ENCODE data around the gene ARHGAP10.
"Not testable (repeated sequence)": the region's sequence is repeated elsewhere in the genome, so short reads cannot be mapped to it uniquely, and the experiment has no call there.

The ARHGAP10 gene

DNA sequence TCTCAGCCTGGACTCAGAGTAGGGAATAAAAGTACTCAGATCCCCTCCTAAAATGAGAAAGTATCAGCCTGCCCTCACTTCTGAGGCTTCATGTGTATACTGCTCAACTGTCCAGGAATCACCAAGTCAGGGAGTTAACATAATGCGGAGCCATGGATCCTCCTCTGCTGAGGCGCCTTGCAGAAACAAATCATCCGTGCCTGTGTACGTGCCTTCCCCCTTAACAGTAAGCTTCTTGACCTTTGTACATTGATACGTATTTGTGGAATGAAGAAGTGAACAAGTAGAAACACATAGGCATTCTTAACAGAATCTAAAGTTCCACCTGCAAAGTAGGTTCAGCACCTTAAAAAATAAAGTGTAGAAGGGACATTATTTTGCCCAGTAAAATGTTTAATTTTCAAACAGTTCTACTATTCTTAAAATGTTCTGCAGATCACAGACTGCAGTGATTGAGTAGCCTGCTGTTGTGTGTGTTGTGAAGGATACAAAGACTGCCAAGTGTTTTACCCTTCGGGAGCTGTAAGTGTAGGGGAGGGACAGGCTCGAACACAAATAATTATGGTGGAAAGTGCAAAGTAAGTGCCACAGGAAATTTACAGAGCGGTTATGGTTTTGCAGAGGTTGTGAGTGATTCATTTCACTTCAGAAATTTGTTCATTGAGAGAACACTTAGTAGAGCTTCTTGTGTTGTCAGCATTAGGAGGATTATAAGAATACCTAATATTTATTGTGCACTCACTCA is 61.9 kb downstream of the ARHGAP10 start:
- Mint-ChIP-seq H3K36me3 (ENCODE audit: low read depth) (peaks cover 14% of the 10 kb centered on the region), H3K27ac (peak overlapping the region; percentile 92), H3K4me1 (peaks cover 47% of the 10 kb centered on the region), H3K9me3 (no peaks in the 10 kb centered on the region), H3K27me3 (ENCODE audit: low read depth, poor library complexity) (no peaks in the 10 kb centered on the region), H3K4me3 (no peak overlapping the region)
- TF ChIP-seq, protein P1, sequence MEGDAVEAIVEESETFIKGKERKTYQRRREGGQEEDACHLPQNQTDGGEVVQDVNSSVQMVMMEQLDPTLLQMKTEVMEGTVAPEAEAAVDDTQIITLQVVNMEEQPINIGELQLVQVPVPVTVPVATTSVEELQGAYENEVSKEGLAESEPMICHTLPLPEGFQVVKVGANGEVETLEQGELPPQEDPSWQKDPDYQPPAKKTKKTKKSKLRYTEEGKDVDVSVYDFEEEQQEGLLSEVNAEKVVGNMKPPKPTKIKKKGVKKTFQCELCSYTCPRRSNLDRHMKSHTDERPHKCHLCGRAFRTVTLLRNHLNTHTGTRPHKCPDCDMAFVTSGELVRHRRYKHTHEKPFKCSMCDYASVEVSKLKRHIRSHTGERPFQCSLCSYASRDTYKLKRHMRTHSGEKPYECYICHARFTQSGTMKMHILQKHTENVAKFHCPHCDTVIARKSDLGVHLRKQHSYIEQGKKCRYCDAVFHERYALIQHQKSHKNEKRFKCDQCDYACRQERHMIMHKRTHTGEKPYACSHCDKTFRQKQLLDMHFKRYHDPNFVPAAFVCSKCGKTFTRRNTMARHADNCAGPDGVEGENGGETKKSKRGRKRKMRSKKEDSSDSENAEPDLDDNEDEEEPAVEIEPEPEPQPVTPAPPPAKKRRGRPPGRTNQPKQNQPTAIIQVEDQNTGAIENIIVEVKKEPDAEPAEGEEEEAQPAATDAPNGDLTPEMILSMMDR (IDR thresholded peaks at IDR 0.05) = no peak
- DNase-seq = no peak

DNA sequence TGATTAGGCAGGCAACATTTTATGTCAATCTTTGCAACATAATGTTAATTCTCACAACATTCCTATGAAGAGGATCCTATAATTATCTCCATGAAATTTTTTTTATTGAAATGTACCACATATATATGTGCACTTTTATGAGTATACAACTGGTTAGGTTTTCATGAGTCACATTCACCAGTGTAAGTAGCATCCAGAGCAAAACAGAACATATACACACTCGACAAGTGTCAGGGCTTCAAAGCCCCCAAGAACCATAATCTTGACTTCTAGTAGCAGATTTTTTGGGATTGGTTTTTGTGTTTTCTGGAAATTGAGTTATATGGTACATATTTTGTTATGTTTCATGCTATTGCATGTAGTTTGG is 62.4 kb downstream of the ARHGAP10 start:
- no peak for DNase-seq
- H3K4me3 Mint-ChIP-seq = no peak overlapping the region
- H3K4me1 Mint-ChIP-seq = peaks cover 47% of the 10 kb centered on the region
- TF ChIP-seq, protein P1 (IDR thresholded peaks at IDR 0.05) = no peak
- no peaks in the 10 kb centered on the region for H3K27me3 Mint-ChIP-seq (ENCODE audit: low read depth, poor library complexity)
- no peak overlapping the region for H3K27ac Mint-ChIP-seq
- peaks cover 16% of the 10 kb centered on the region for H3K36me3 Mint-ChIP-seq (ENCODE audit: low read depth)
- H3K9me3 Mint-ChIP-seq = no peaks in the 10 kb centered on the region

DNA sequence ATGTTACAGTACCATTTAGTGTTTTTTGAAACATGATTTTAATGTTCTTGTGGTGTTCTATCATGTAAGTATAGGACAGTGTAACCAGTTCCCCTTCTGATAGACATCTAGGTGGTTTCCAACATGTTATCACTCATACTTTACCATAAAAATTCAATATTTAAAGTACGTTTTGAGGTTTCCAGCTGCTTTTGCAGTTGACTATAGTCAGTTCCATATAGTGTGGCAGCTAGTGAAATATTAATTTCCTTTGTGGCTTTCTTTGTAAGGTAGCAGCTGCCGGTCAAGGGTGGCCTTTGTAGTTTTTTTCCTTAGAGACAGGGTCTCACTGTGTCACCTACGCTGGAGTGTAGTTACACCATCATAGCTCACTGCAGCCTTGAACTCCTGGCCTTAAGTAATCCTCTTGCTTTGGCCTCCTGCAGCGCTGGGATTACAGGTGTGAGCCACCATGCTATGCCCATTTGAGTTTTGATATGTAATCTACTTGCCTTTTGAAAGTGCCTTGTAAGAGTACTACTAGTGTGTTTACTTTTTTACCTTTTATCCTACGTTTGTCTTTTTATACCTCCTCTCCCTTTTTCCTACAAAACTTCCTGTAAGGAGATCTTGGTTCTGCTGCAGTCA is 63.0 kb downstream of the ARHGAP10 start:
- Mint-ChIP-seq H3K4me3 (no peak overlapping the region), H3K9me3 (no peaks in the 10 kb centered on the region), H3K36me3 (ENCODE audit: low read depth) (peaks cover 22% of the 10 kb centered on the region), H3K27ac (no peak overlapping the region), H3K4me1 (peaks cover 53% of the 10 kb centered on the region), H3K27me3 (ENCODE audit: low read depth, poor library complexity) (no peaks in the 10 kb centered on the region)
- DNase-seq = no peak
- TF ChIP-seq, protein P1 (IDR thresholded peaks at IDR 0.05) = no peak

DNA sequence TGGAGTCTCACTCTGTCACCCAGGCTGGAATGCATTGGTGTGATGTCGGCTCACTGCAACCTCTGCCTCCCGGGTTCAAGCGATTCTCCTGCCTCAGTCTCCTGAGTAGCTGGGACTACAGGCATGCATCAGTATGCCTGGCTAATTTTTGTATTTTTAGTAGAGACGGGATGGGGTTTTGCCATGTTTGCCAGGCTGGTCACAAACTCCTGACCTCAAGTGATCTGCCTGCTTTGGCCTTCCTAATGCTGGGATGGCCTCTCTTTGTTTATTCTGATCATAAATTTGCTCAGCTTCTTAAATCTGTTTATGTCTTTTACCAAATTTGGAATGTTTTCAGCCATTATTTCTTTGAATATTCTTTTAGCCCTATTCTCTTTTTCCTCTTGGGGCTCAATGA is 67.2 kb downstream of the ARHGAP10 start:
- Mint-ChIP-seq H3K27ac (peak overlapping the region; percentile 77), H3K4me1 (peaks cover 51% of the 10 kb centered on the region), H3K36me3 (ENCODE audit: low read depth) (peaks cover 31% of the 10 kb centered on the region)
- H3K27me3 Mint-ChIP-seq (ENCODE audit: low read depth, poor library complexity); DNase-seq; H3K4me3 Mint-ChIP-seq; H3K9me3 Mint-ChIP-seq: not testable (repeated sequence)

DNA sequence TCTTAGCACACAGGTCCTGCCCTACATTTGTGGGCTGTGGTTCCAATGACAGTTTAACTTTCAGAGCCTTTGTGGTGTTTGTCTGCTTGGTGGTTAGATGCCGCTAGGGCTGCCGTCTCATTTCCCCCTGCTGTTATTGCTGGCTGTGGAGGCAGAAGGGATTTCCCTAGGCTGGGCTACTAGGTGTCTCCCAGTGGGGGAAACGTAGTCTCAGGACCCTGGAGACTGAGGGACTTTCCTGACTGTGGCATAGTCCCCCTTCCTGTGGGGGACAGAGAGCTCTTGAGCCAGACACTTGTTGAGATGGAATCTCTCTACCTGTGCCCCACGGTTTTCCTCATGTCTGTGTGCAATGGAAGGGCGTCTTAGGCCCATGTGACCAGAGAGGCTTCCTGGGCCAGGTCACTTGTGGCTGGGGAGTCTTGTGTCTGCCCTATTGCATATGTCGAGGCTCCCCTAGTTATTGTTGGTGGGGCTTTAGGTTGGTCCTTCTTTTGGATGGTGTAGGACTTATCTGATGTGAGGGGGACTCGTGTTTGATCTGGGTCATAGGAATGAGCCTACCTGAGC is 68.2 kb downstream of the ARHGAP10 start:
- TF ChIP-seq, protein P1 (IDR thresholded peaks at IDR 0.05) = no peak
- no peak for DNase-seq

DNA sequence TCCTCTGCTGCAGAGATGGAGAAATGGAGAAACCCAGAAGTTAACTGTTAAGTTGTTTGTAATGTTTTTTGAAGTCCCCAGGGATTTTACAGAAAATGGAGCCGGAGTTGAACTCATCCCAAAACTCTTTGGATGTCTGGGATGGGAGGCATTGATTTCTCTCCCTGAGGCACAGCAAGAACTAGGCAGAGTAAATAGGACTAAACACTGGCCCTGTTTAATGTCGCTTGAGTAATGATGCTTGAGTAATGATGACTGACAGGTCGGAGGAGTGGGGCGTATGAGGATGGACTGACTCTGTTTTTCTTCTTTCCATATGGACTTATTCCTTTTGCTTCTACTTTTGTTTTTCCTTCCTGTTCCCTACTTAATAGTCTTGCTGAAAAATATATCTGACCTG is 69.9 kb downstream of the ARHGAP10 start:
- H3K27ac Mint-ChIP-seq = peak overlapping the region; percentile 8
- H3K36me3 Mint-ChIP-seq (ENCODE audit: low read depth) = peaks cover 29% of the 10 kb centered on the region
- no peaks in the 10 kb centered on the region for H3K27me3 Mint-ChIP-seq (ENCODE audit: low read depth, poor library complexity)
- DNase-seq = no peak
- peaks cover 57% of the 10 kb centered on the region for H3K4me1 Mint-ChIP-seq
- H3K4me3 Mint-ChIP-seq = no peak overlapping the region
- TF ChIP-seq, protein P1 (IDR thresholded peaks at IDR 0.05) = no peak
- H3K9me3 Mint-ChIP-seq = no peaks in the 10 kb centered on the region

More for the DNA sequence above, 68.2 kb downstream of the ARHGAP10 start:
- Mint-ChIP-seq H3K27me3 (ENCODE audit: low read depth, poor library complexity) (no peaks in the 10 kb centered on the region), H3K9me3 (no peaks in the 10 kb centered on the region), H3K4me3 (peak overlapping the region; percentile 32), H3K36me3 (ENCODE audit: low read depth) (peaks cover 31% of the 10 kb centered on the region), H3K27ac (peak overlapping the region; percentile 77), H3K4me1 (peaks cover 56% of the 10 kb centered on the region)

Data from nephron progenitor cell (in vitro differentiated cells).